ENCODE measurements around the gene ARHGAP35. TPM values are rescaled to one million over a fixed set of nuclear protein-coding genes. Genes with fewer than 3 reads are reported as not detected.

Gene ARHGAP35
- total and polyA plus RNA-seq, 10 donors, result 2.3 to 49.4 (median 39.5) TPM

DNA sequence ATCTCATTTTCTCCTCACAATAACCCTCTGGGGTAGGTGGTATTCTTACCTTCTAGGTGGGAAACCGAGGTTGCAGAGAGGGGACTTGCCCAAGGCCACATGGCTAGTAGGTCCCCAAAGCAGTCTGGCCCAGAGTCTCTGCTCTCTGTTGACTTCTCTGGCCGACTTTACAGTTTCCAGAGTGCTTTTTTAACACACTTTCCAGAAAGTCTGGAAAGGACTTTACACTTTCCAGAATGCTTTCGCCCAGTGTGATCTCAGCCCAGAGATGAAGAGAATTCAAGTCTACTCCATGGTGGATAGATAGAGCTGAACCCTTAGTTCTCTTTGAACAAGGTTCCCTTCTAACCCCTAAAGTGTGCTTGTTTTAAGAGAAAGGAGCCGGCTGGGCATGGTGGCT is 12.2 kb downstream of the ARHGAP35 start:
- 76 to 93% (median 81%) methylated on average over 4 of the region's 4 CpGs for WGBS, 5 donors

DNA sequence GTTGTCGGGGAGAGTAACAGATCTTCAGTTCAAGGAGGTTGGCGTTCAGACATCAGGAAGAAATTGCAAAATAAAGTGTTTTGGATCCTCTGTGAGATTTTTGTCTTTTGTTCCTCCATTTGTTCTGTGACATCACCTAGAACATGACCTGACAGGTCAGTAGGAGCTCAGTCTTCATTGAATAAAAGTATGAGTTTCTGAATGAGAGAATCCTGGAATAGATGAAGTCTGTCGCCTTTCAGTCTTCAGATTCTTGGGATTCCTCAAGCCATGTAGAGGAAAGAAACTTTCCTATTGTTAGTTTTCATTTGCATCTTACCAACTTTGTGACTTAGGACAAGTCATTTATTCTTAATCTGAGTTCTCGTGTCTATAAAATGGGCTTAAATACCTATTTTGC is 14.4 kb downstream of the ARHGAP35 start:
- intact Hi-C loops (cut with DNase I; ENCODE audit: low total_unique reads), result no loop called here
- Histone ChIP-seq H3K36me3 (peaks cover 0 to 21% (median 0%) of the 10 kb centered on the region in 6 donors), H3K4me3 (no peak overlapping the region), H3K9me3 (no peaks in the 10 kb centered on the region), H3K27me3 (replicated peaks in 1 of 7) (no peaks in the 10 kb centered on the region), H3K27ac (no peak overlapping the region), H3K4me1 (peaks cover 0 to 20% (median 0%) of the 10 kb centered on the region in 6 donors)
- 78 to 93% (median 80%) methylated on average over 4 of the region's 4 CpGs for WGBS, 5 donors
- DNase-seq, result no peak
- TF ChIP-seq, protein P1, sequence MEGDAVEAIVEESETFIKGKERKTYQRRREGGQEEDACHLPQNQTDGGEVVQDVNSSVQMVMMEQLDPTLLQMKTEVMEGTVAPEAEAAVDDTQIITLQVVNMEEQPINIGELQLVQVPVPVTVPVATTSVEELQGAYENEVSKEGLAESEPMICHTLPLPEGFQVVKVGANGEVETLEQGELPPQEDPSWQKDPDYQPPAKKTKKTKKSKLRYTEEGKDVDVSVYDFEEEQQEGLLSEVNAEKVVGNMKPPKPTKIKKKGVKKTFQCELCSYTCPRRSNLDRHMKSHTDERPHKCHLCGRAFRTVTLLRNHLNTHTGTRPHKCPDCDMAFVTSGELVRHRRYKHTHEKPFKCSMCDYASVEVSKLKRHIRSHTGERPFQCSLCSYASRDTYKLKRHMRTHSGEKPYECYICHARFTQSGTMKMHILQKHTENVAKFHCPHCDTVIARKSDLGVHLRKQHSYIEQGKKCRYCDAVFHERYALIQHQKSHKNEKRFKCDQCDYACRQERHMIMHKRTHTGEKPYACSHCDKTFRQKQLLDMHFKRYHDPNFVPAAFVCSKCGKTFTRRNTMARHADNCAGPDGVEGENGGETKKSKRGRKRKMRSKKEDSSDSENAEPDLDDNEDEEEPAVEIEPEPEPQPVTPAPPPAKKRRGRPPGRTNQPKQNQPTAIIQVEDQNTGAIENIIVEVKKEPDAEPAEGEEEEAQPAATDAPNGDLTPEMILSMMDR (IDR thresholded peaks at IDR 0.05 in 8 of 11, conservative IDR thresholded peaks at IDR 0.05 in 3 of 11), result no peak
- TF ChIP-seq POLR2AphosphoS5 (IDR thresholded peaks at IDR 0.05) (no peak), POLR2A (IDR thresholded peaks at IDR 0.05) (no peak)

More for the DNA sequence above, 12.2 kb downstream of the ARHGAP35 start:
- Histone ChIP-seq H3K27me3 (replicated peaks in 1 of 7) (no peaks in the 10 kb centered on the region), H3K4me3 (no peak overlapping the region), H3K27ac (no peak overlapping the region), H3K9me3 (no peaks in the 10 kb centered on the region), H3K4me1 (peaks cover 0 to 37% (median 4%) of the 10 kb centered on the region in 6 donors), H3K36me3 (peaks cover 0 to 15% (median 0%) of the 10 kb centered on the region in 6 donors)
- no peak for DNase-seq
- TF ChIP-seq POLR2AphosphoS5 (IDR thresholded peaks at IDR 0.05), result no peak
- TF ChIP-seq, protein P1 (IDR thresholded peaks at IDR 0.05 in 8 of 11, conservative IDR thresholded peaks at IDR 0.05 in 3 of 11), result no peak
- TF ChIP-seq POLR2A (IDR thresholded peaks at IDR 0.05), result no peak
- intact Hi-C loops (cut with DNase I; ENCODE audit: low total_unique reads), result no loop called here

GRCh38 chr19:46875657-46876056 is 14.9 kb downstream of the ARHGAP35 start:
- peaks cover 0 to 15% (median 0%) of the 10 kb centered on the region in 6 donors for H3K4me1 ChIP-seq
- no peak for TF ChIP-seq POLR2A (IDR thresholded peaks at IDR 0.05)
- TF ChIP-seq, protein P1 (IDR thresholded peaks at IDR 0.05 in 8 of 11, conservative IDR thresholded peaks at IDR 0.05 in 3 of 11), result no peak
- no peak for TF ChIP-seq POLR2AphosphoS5 (IDR thresholded peaks at IDR 0.05)
- peaks cover 0 to 25% (median 0%) of the 10 kb centered on the region in 6 donors for H3K36me3 ChIP-seq
- H3K27me3 ChIP-seq (replicated peaks in 1 of 7), result no peaks in the 10 kb centered on the region
- no peak for DNase-seq
- H3K4me3 ChIP-seq, result no peak overlapping the region
- intact Hi-C loops (cut with DNase I; ENCODE audit: low total_unique reads), result no loop called here
- no peak overlapping the region for H3K27ac ChIP-seq
- H3K9me3 ChIP-seq, result no peaks in the 10 kb centered on the region
- WGBS, 5 donors, result 92 to 98% (median 96%) methylated on average over 6 of the region's 6 CpGs

DNA sequence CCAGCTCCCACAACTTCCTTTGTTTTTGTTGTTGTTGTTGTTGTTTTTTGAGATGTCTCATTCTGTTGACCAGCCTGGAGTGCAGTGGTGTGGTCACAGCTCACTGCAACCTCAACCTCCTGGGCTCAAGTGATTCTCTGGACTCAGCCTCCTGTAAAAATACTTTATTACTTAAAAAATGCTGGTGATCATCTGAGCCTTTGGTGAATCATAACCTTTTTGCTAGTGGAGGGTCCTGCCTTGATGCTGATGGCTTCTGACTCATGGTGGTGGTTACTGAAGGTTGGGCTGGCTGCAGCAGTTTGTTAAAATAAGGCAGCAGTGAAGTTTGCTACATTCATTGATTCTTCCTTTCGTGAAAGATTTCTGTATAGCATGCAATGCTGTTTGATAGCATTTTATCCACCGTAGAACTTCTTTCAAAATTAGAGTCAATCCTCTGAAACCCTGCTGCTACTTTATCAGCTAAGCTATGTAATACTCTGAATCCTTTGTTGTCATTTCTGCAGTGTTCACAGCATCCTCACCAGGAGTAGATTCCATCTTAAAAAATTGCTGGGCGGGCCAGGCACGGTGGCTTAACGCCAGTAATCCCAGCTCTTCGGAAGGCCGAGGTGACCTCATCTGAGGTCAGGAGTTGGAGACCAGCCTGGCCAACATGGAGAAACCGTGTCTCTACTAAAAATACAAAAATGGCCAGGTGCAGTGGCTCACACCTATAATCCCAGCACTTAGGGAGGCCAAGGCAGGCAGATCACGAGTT is 18.0 kb downstream of the ARHGAP35 start:
- TF ChIP-seq POLR2AphosphoS5 (IDR thresholded peaks at IDR 0.05), result no peak

More for the DNA sequence above, 18.0 kb downstream of the ARHGAP35 start:
- Histone ChIP-seq H3K27me3 (replicated peaks in 1 of 7) (no peaks in the 10 kb centered on the region), H3K4me1 (peaks cover 0 to 28% (median 0%) of the 10 kb centered on the region in 6 donors), H3K27ac (no peak overlapping the region), H3K36me3 (peaks cover 0 to 25% (median 0%) of the 10 kb centered on the region in 6 donors), H3K9me3 (no peaks in the 10 kb centered on the region), H3K4me3 (no peak overlapping the region)
- intact Hi-C loops (cut with DNase I; ENCODE audit: low total_unique reads), result no loop called here
- 82 to 92% (median 84%) methylated on average over 9 of the region's 9 CpGs for WGBS, 5 donors
- DNase-seq, result no peak
